ENCODE data around the gene SSBP4.

Gene SSBP4

DNA sequence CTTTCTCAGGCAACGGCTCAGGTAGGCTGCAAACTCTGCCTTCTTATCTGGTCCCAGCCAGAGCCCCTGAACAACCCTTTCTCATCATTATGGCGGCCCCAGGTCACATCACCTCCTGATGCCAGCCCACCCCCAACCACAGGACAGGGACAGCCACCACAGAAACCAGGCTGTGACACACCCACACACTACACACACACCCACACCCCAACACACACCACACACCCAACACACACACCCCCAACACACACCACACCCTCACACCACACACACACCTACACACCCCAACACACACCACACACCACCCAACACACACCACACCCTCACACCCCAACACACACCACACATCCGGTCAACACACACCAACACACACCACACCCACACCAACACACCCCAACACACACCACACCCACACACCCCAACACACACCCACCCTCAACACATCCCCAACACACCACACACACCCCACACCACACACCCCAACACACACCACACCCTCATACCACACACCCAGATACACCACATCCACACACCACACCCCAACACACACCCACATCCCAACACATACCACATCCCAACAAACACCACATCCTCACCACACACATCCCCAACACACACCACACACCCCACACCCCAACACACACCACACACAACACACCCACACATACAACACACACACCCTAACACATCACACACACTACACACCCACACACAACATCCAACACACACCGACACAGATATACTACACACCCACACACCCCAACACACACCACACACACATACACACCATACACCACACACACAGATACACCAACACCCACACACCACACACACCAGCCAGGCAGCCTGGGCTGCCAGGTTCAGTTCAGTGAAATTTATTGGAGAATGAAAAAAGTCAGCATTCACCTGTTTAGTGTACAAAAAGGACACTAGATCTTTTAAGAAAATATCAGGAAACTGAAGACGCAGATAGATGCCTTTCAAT is 22.9 kb downstream of the SSBP4 start:
- Histone ChIP-seq H3K27ac (no peak overlapping the region), H3K27me3 (no peaks in the 10 kb centered on the region), H3K9ac (no peak overlapping the region), H3K36me3 (peaks cover 40% of the 10 kb centered on the region), H3K4me1 (peaks cover 68% of the 10 kb centered on the region), H3K9me3 (no peaks in the 10 kb centered on the region), H4K20me1 (peaks cover 48% of the 10 kb centered on the region), H3K4me3 (no peak overlapping the region), H3K4me2 (no peak overlapping the region)
- no peak for TF ChIP-seq Cebpa-rat (IDR thresholded peaks at IDR 0.05)

DNA sequence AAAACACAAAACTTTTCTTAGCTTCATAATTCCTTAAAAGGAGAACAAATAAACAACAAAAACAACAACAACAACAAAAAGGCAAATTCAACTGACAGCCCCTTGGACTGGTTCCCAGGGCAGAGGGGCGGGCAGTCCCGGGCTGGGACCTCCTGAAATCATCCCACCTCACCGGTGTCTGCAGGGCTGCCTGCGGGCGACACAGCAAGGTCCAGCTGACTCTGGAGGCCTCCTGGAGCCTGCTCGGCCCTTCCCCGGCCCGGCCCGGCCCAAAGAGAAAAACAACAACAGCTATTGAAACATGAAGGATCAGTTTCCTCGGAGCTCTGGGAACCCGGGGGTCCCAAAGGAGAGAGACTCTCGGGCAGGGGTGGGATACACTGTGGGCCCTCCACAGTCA is 23.7 kb downstream of the SSBP4 start:
- H3K27ac ChIP-seq = peak overlapping the region; percentile 69
- H3K36me3 ChIP-seq = peaks cover 49% of the 10 kb centered on the region

DNA sequence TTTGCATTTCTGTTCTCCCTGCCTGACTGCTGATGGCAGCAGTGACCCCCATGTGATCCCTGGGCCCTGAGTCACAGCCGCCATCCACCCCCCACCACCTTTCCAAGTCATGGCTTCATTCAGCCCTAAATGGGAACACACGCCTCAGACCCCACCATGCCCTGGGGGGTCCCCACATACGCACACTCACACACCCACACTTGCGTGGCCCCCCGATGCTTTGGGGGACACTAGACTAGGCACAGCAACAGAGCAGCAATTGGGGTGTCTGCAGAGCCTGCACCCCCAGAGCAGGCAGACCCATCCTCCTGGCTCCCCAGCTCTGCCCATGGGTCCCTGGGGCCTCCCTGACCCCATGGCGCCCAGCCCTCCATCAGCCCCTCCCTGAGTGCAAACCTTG is 24.2 kb downstream of the SSBP4 start:
- H3K36me3 ChIP-seq = peaks cover 53% of the 10 kb centered on the region
- H3K27ac ChIP-seq = peak overlapping the region; percentile 69
- TF ChIP-seq Cebpa-rat (IDR thresholded peaks at IDR 0.05) = no peak
- H4K20me1 ChIP-seq = peaks cover 54% of the 10 kb centered on the region
- H3K4me2 ChIP-seq = peak overlapping the region; percentile 80
- no peak overlapping the region for H3K4me3 ChIP-seq
- no peaks in the 10 kb centered on the region for H3K9me3 ChIP-seq
- peaks cover 64% of the 10 kb centered on the region for H3K4me1 ChIP-seq
- peak overlapping the region; percentile 65; the same call in 1 of the 2 replicates for H3K9ac ChIP-seq
- H3K27me3 ChIP-seq = no peaks in the 10 kb centered on the region

More for the DNA sequence above, 23.7 kb downstream of the SSBP4 start:
- Histone ChIP-seq H3K4me1 (peaks cover 68% of the 10 kb centered on the region), H4K20me1 (peaks cover 52% of the 10 kb centered on the region), H3K9me3 (no peaks in the 10 kb centered on the region), H3K4me3 (no peak overlapping the region), H3K27me3 (no peaks in the 10 kb centered on the region), H3K4me2 (peak overlapping the region; percentile 80; the same call in 1 of the 2 replicates), H3K9ac (no peak overlapping the region)
- TF ChIP-seq Cebpa-rat (IDR thresholded peaks at IDR 0.05) = no peak

- Histone ChIP-seq H3K4me2 (peak overlapping the region; percentile 80), H3K9me3 (no peaks in the 10 kb centered on the region), H3K27ac (peak overlapping the region; percentile 69), H4K20me1 (peaks cover 54% of the 10 kb centered on the region), H3K9ac (peak overlapping the region; percentile 65), H3K27me3 (no peaks in the 10 kb centered on the region), H3K4me1 (peaks cover 60% of the 10 kb centered on the region), H3K36me3 (peaks cover 58% of the 10 kb centered on the region), H3K4me3 (no peak overlapping the region)
- TF ChIP-seq Cebpa-rat (IDR thresholded peaks at IDR 0.05) = no peak
These were observed 24.6 kb downstream of the SSBP4 start for GRCh38 chr19:18443831-18444230.

DNA sequence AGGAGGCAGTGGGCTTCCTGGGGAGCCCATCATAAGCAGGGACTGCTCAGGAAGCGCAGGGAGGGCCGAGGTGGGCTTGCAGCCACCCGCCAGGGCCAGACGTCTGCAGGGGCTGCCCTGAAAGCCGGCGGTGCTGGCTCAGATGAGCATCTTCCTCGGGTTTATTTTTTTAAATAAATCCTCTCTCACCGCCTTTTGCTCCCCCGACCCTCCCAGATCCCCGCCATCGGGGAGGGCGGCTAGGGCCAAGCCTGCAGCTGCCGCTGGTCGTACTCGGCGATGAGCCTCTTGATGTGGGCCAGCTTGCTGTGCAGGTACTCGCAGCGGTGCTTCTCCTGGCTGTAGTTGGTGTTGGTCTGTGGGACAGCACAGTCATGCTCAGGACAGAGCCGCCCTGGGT is 25.3 kb downstream of the SSBP4 start:
- peaks cover 55% of the 10 kb centered on the region for H4K20me1 ChIP-seq
- no peaks in the 10 kb centered on the region for H3K27me3 ChIP-seq
- H3K9me3 ChIP-seq = no peaks in the 10 kb centered on the region
- H3K4me3 ChIP-seq = no peak overlapping the region
- peaks cover 64% of the 10 kb centered on the region for H3K36me3 ChIP-seq
- H3K4me1 ChIP-seq = peaks cover 53% of the 10 kb centered on the region
- peak overlapping the region; percentile 69 for H3K27ac ChIP-seq
- H3K4me2 ChIP-seq = peak overlapping the region; percentile 80
- H3K9ac ChIP-seq = peak overlapping the region; percentile 65
- TF ChIP-seq Cebpa-rat (IDR thresholded peaks at IDR 0.05) = no peak

GRCh38 chr19:18445262-18445948 is 26.2 kb downstream of the SSBP4 start:
- H3K4me1 ChIP-seq = peaks cover 51% of the 10 kb centered on the region
- H3K27ac ChIP-seq = peak overlapping the region; percentile 69
- no peaks in the 10 kb centered on the region for H3K9me3 ChIP-seq
- H3K9ac ChIP-seq = peak overlapping the region; percentile 65; the same call in 1 of the 2 replicates
- H3K27me3 ChIP-seq = no peaks in the 10 kb centered on the region
- peak overlapping the region; percentile 80 for H3K4me2 ChIP-seq
- H3K4me3 ChIP-seq = no peak overlapping the region
- peaks cover 60% of the 10 kb centered on the region for H4K20me1 ChIP-seq
- peaks cover 73% of the 10 kb centered on the region for H3K36me3 ChIP-seq
- TF ChIP-seq Cebpa-rat (IDR thresholded peaks at IDR 0.05) = no peak

GRCh38 chr19:18446145-18446810 is 27.1 kb downstream of the SSBP4 start:
- no peak overlapping the region for H3K9ac ChIP-seq
- no peak overlapping the region for H3K4me3 ChIP-seq
- no peaks in the 10 kb centered on the region for H3K9me3 ChIP-seq
- peaks cover 59% of the 10 kb centered on the region for H4K20me1 ChIP-seq
- H3K27me3 ChIP-seq = no peaks in the 10 kb centered on the region
- TF ChIP-seq Cebpa-rat (IDR thresholded peaks at IDR 0.05) = no peak
- peak overlapping the region; percentile 51 for H3K27ac ChIP-seq
- peak overlapping the region; percentile 65 for H3K4me2 ChIP-seq
- peaks cover 51% of the 10 kb centered on the region for H3K4me1 ChIP-seq
- H3K36me3 ChIP-seq = peaks cover 77% of the 10 kb centered on the region

DNA sequence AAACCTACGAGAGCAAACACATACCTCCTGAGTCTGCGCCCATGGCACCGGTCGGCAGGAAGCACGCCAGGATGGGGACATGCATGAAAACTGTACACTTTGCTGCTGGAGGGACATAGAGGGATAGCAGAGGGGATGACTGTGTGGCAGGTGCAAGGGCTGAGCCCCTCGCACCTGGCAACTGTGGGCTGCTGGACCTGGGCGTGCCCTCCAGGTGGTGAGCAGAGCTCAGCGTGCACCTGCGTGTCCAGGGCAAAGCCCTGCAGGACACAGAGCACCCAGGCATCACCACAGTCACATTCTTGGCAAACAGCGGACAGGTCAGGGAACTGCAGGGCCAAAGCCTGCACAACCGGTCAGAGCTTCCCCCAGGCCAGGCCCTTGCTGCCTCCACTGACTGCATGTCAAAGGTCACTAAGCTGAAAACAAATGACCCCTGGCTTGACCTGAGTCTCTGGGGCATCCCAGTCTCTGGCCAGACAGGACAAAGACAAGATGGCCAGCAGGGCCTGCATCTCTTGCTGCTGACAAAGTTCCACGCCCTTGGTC is 27.7 kb downstream of the SSBP4 start:
- H3K4me3 ChIP-seq = no peak overlapping the region
- H3K9ac ChIP-seq = no peak overlapping the region
- no peak overlapping the region for H3K27ac ChIP-seq
- H3K4me1 ChIP-seq = peaks cover 57% of the 10 kb centered on the region
- H4K20me1 ChIP-seq = peaks cover 65% of the 10 kb centered on the region
- TF ChIP-seq Cebpa-rat (IDR thresholded peaks at IDR 0.05) = no peak
- no peak overlapping the region for H3K4me2 ChIP-seq
- no peaks in the 10 kb centered on the region for H3K9me3 ChIP-seq
- no peaks in the 10 kb centered on the region for H3K27me3 ChIP-seq
- H3K36me3 ChIP-seq = peaks cover 77% of the 10 kb centered on the region

DNA sequence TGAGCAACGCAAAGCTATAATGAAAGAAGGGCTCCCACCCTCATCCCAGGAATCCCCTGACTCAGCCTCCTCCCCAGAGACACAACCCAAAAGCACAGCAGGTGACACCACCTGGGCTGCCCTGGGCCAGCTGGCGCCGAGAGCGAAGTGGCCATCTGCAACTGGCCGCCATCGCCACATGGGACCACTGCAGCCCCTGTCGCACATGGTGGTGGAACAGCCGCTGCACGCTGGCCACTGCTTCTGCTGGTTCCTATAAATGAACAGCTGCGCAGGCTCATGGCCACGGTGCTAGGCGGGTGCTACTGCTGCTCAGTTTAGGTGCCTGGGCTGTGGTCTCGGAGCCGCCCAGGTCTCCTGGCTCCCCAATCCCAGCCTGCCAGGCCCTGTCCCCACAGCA is 30.4 kb downstream of the SSBP4 start:
- peaks cover 58% of the 10 kb centered on the region for H3K4me1 ChIP-seq
- peaks cover 76% of the 10 kb centered on the region for H3K36me3 ChIP-seq
- H3K9me3 ChIP-seq = no peaks in the 10 kb centered on the region
- no peak overlapping the region for H3K4me2 ChIP-seq
- no peak overlapping the region for H3K4me3 ChIP-seq
- no peak for TF ChIP-seq Cebpa-rat (IDR thresholded peaks at IDR 0.05)
- H3K9ac ChIP-seq = no peak overlapping the region
- H3K27me3 ChIP-seq = no peaks in the 10 kb centered on the region
- H4K20me1 ChIP-seq = peaks cover 68% of the 10 kb centered on the region
- H3K27ac ChIP-seq = 0 out of 2 replicates have a peak overlapping the region, but pooled peaks have one; percentile 72

All from BLaER1 (cell line).